GM21619 (cell line): Measurements from ENCODE around the gene AQP7.
"Not testable (repeated sequence)": the region's sequence is repeated elsewhere in the genome, so short reads cannot be mapped to it uniquely, and the experiment has no call there.

Experiments used
- ATAC-seq: cut with Tn5 transposase; IDR thresholded peaks from one replicate; pipeline ENCODE4 v1.9.1; 2021; ENCODE audit not compliant: unreplicated experiment

The AQP7 gene

GRCh38 chr9:33377089-33377715 lies 25.2 kb downstream of the AQP7 start:
- no peak for ATAC-seq

- no peak for ATAC-seq
Measured at GRCh38 chr9:33375841-33376321, 26.5 kb downstream of the AQP7 start.

GRCh38 chr9:33375238-33375840 lies 27.0 kb downstream of the AQP7 start:
- ATAC-seq: no peak

GRCh38 chr9:33374634-33375237 lies 27.6 kb downstream of the AQP7 start:
- ATAC-seq: peak; percentile 60

GRCh38 chr9:33374190-33374589 lies 28.2 kb downstream of the AQP7 start:
- ATAC-seq: no peak

- ATAC-seq: no peak
Measured at GRCh38 chr9:33372900-33373299, 29.5 kb downstream of the AQP7 start.

GRCh38 chr9:33366979-33367480 lies 35.3 kb downstream of the AQP7 start:
- ATAC-seq: no peak

- not testable (repeated sequence) for ATAC-seq
Measured at GRCh38 chr9:33364814-33365213, 37.6 kb downstream of the AQP7 start.

GRCh38 chr9:33364127-33364526 lies 38.2 kb downstream of the AQP7 start:
- no peak for ATAC-seq

GRCh38 chr9:33358641-33359040 lies 43.7 kb downstream of the AQP7 start:
- not testable (repeated sequence) for ATAC-seq

GRCh38 chr9:33355933-33356332 lies 46.4 kb downstream of the AQP7 start:
- ATAC-seq: no peak

GRCh38 chr9:33354651-33355211 lies 47.6 kb downstream of the AQP7 start:
- ATAC-seq: no peak

- no peak for ATAC-seq
Measured at GRCh38 chr9:33351547-33351946, 50.8 kb downstream of the AQP7 start.

- ATAC-seq: no peak
Measured at GRCh38 chr9:33350310-33350709, 52.1 kb downstream of the AQP7 start.

GRCh38 chr9:33349743-33350142 lies 52.6 kb downstream of the AQP7 start:
- ATAC-seq: no peak

- ATAC-seq: no peak
Measured at GRCh38 chr9:33348998-33349397, 53.4 kb downstream of the AQP7 start.

- ATAC-seq: no peak
Measured at GRCh38 chr9:33346564-33346963, 55.8 kb downstream of the AQP7 start.

- ATAC-seq: no peak
Measured at GRCh38 chr9:33344145-33344544, 58.2 kb downstream of the AQP7 start.

GRCh38 chr9:33341182-33341581 lies 61.2 kb downstream of the AQP7 start:
- ATAC-seq: no peak

GRCh38 chr9:33340186-33340585 lies 62.2 kb downstream of the AQP7 start:
- ATAC-seq: no peak
